Lung (tissue), 12 donors: ENCODE data around the gene PLSCR1. TPM values are rescaled to one million over a fixed set of nuclear protein-coding genes. Genes with fewer than 3 reads are reported as not detected.

ENCODE experiments used
- ATAC-seq: fragments of 200-7000 bp; cut with Tn5 transposase; one replicate; pipeline ENCODE4 v1.9.1; 2020; ENCODE audit warnings: moderate number of reproducible peaks; ENCODE audit not compliant: insufficient read depth, low FRiP score
- DNase-seq, 3 donors: peaks; one replicate each; pipeline ENCODE4 v3.0.0-alpha.2; 2013 to 2017
- H3K27ac ChIP-seq, 2 donors: one replicate each; pipeline ENCODE4 v1.5.1; 2013; ENCODE audit warnings: mild to moderate bottlenecking in 2 of 2, moderate library complexity in 2 of 2, control low read depth in 1 of 2, inconsistent platforms in 1 of 2, low read depth in 1 of 2, low read length in 1 of 2
- H3K27me3 ChIP-seq, 3 donors: one replicate each; pipeline ENCODE4 v1.5.1; 2013; ENCODE audit warnings: low read length in 2 of 3; ENCODE audit not compliant: control insufficient read depth in 3 of 3, insufficient read depth in 3 of 3
- H3K36me3 ChIP-seq, 4 donors: one replicate each; pipeline ENCODE4 v1.5.1; 2013; ENCODE audit warnings: low read length in 4 of 4, mild to moderate bottlenecking in 1 of 4, moderate library complexity in 1 of 4; ENCODE audit not compliant: control insufficient read depth in 4 of 4, insufficient read depth in 4 of 4
- H3K4me1 ChIP-seq, 5 donors: one replicate each; pipeline ENCODE4 v1.5.1; 2013; ENCODE audit warnings: low read length in 5 of 5, mild to moderate bottlenecking in 2 of 5, moderate library complexity in 1 of 5; ENCODE audit not compliant: control insufficient read depth in 5 of 5, insufficient read depth in 5 of 5
- H3K4me3 ChIP-seq: one replicate; pipeline ENCODE4 v1.5.1; 2013; ENCODE audit warnings: mild to moderate bottlenecking, control low read depth, moderate library complexity
- H3K9ac ChIP-seq, 2 donors: one replicate each; pipeline ENCODE4 v1.5.1; 2013; ENCODE audit warnings: low read length in 2 of 2, control low read depth in 1 of 2; ENCODE audit not compliant: insufficient read depth in 1 of 2
- H3K9me3 ChIP-seq, 4 donors: one replicate each; pipeline ENCODE4 v1.5.1; 2013; ENCODE audit warnings: low read length in 3 of 4, mild to moderate bottlenecking in 1 of 4, moderate library complexity in 1 of 4; ENCODE audit not compliant: control insufficient read depth in 4 of 4, insufficient read depth in 3 of 4
- CTCF ChIP-seq: IDR thresholded peaks from 2 replicates; pipeline ENCODE4 v1.5.1; 2012; ENCODE audit warnings: mild to moderate bottlenecking; ENCODE audit errors: control extremely low read depth, extremely low read depth
- WGBS, 2 donors: extraction: QIAGEN DNeasy Blood & Tissue Kit; methylation state at CpG; one replicate each; pipeline ENCODE4 v1.1.7; 2013; 5-methylcytosine and 5-hydroxymethylcytosine counted together
- polyA plus RNA-seq, 2 donors: library from polyadenylated mRNA; stranded (reverse); fragments of 200-250 nt; gene quantifications; one replicate each; pipeline ENCODE4 v1.2.1, GENCODE V29; 2013
- total RNA-seq, 2 donors: library from RNA; depleted of rRNA in 1 of 2; stranded (reverse); fragments of >200 nt in 1 of 2; gene quantifications; one replicate each; pipeline ENCODE4 v1.2.1, GENCODE V29; 2014 to 2021
- donor health status: control.
- donor health status: control.
- donor health status: Bipolar disorder and iron deficiency.
- donor health status: healthy.
- donor health status: DM: yes; HTN: yes; CAD: no.

The PLSCR1 gene
- total and polyA plus RNA-seq, 4 donors = 38.6 to 211 (median 108) TPM

DNA sequence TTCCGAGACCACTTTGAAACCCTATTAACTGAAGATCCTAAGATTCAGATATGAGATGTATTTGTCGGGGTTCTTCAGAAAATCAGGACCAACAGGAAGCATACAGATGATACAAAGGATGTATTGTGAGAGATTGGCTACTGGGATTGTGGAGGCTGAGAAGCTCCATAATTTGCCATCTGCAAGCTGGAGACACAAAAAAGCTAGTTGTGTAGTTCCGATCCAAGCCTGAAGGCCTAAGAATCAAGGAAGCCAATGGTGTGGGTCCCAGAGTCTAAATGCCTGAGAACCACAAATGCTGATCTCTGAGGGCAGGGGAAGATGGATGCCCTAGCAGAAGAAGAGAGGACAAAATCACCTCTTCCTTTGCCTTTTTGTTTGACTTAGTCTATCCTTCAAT, 10.9 kb upstream of the PLSCR1 start:
- no peaks in the 10 kb centered on the region for H3K9me3 ChIP-seq
- TF ChIP-seq CTCF = no peak
- H3K4me3 ChIP-seq = no peak overlapping the region
- H3K36me3 ChIP-seq = no peaks in the 10 kb centered on the region
- ATAC-seq (no peak), DNase-seq (no peak)
- no peaks in the 10 kb centered on the region for H3K4me1 ChIP-seq
- H3K27me3 ChIP-seq = no peaks in the 10 kb centered on the region
- H3K9ac ChIP-seq = no peak overlapping the region
- no peak overlapping the region for H3K27ac ChIP-seq
- WGBS, 2 donors = 96 to 98% methylated on average over 3 of the region's 3 CpGs

DNA sequence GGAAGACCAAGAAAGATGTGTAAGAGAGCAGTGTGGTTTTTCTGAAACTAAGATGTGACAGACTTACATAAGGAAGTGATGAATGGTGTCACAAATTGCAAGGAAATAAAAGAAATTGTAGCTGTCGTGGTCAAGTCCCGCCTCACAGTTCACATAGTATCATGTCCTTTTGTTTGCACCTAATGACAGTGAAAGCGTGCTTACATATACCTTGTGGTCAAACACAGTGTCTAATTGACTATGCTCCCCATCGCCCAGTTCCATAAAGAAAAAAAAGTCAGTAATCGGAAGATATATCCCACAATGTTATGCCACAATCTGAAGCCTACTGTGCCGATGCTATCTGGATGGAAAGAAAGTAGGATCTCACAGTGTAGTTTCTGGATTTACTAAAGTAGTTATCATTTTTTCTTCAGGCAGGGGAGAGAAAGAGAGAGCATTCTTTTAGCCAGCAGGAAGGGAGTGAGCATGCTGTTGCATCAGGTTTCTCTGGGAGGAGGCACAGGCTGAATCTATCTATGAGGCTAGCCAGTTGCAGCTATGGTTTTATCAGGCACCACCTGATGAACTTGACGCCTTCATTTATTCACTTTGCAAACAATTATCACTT, 9.8 kb upstream of the PLSCR1 start:
- Histone ChIP-seq H3K4me1 (no peaks in the 10 kb centered on the region), H3K27me3 (no peaks in the 10 kb centered on the region), H3K9ac (no peak overlapping the region), H3K4me3 (no peak overlapping the region), H3K27ac (no peak overlapping the region), H3K36me3 (no peaks in the 10 kb centered on the region), H3K9me3 (no peaks in the 10 kb centered on the region)
- DNase-seq (no peak), ATAC-seq (no peak)
- WGBS, 2 donors = 47 to 81% methylated on average over 7 of the region's 7 CpGs
- no peak for TF ChIP-seq CTCF

GRCh38 chr3:146550743-146551510, 6.5 kb upstream of the PLSCR1 start:
- Histone ChIP-seq H3K9me3 (no peaks in the 10 kb centered on the region), H3K4me1 (peaks cover 0 to 3% (median 0%) of the 10 kb centered on the region in 5 donors), H3K27me3 (no peaks in the 10 kb centered on the region), H3K36me3 (no peaks in the 10 kb centered on the region), H3K9ac (no peak overlapping the region), H3K4me3 (no peak overlapping the region), H3K27ac (no peak overlapping the region)
- ATAC-seq (no peak), DNase-seq (no peak)
- no peak for TF ChIP-seq CTCF
- 83 to 87% methylated on average over 5 of the region's 5 CpGs for WGBS, 2 donors
